CD4-positive, CD25-positive, alpha-beta regulatory T cell (primary cell): ENCODE results near the gene UBE2J1. TPM values are rescaled to one million over a fixed set of nuclear protein-coding genes. Genes with fewer than 3 reads are reported as not detected.

Experiments
- ATAC-seq, 2 donors: fragments of 150-1000 bp; cut with Tn5 transposase; one replicate each; pipeline ENCODE4 v1.10.0; 2021; ENCODE audit warnings: low read depth in 2 of 2, moderate number of reproducible peaks in 2 of 2, moderate library complexity in 1 of 2
- DNase-seq, 3 donors: peaks; one replicate each; pipeline versions ENCODE4 v3.0.0 to v3.0.0-alpha.2; 2012 to 2022; ENCODE audit warnings: mixed read lengths in 1 of 3
- H3K27ac ChIP-seq: one replicate; pipeline ENCODE4 v1.7.0; 2013; ENCODE audit warnings: mild to moderate bottlenecking, low read length; ENCODE audit not compliant: insufficient read depth, poor library complexity, severe bottlenecking
- H3K27me3 ChIP-seq: one replicate; pipeline ENCODE4 v1.7.0; 2013; ENCODE audit warnings: low read length; ENCODE audit not compliant: control insufficient read depth, insufficient read depth
- H3K36me3 ChIP-seq: one replicate; pipeline ENCODE4 v1.7.0; 2013; ENCODE audit warnings: mild to moderate bottlenecking, low read length, moderate library complexity; ENCODE audit not compliant: control insufficient read depth, insufficient read depth
- H3K4me1 ChIP-seq: 2 replicates; pipeline ENCODE4 v1.7.0; 2013; ENCODE audit warnings: mild to moderate bottlenecking, low read length; ENCODE audit not compliant: insufficient read depth, control insufficient read depth, poor library complexity, severe bottlenecking
- H3K4me3 ChIP-seq: one replicate; pipeline ENCODE4 v1.7.0; 2013; ENCODE audit warnings: low read depth, mild to moderate bottlenecking, low read length, moderate library complexity
- H3K9me3 ChIP-seq, 2 experiments: 1 replicate in 1 of 2; 2 replicates in 1 of 2; pipeline ENCODE4 v1.7.0; 2013; ENCODE audit warnings: low read length in 2 of 2, mild to moderate bottlenecking in 1 of 2, moderate library complexity in 1 of 2; ENCODE audit not compliant: control insufficient read depth in 2 of 2
- H3K27ac Mint-ChIP-seq, 3 donors: one replicate each; pipeline ENCODE4 v1.8.0; 2020 to 2022; ENCODE audit warnings: mild to moderate bottlenecking in 3 of 3, mixed read lengths in 3 of 3, moderate library complexity in 2 of 3
- H3K27me3 Mint-ChIP-seq: one replicate; pipeline ENCODE4 v1.8.0; 2022; ENCODE audit warnings: mild to moderate bottlenecking, mixed read lengths
- H3K36me3 Mint-ChIP-seq: one replicate; pipeline ENCODE4 v1.8.0; 2020; ENCODE audit warnings: mixed read lengths
- H3K4me1 Mint-ChIP-seq, 4 donors: one replicate each; pipeline ENCODE4 v1.8.0; 2020 to 2022; ENCODE audit warnings: mixed read lengths in 4 of 4, mild to moderate bottlenecking in 1 of 4
- H3K4me3 Mint-ChIP-seq, 4 donors: one replicate each; pipeline ENCODE4 v1.8.0; 2020 to 2022; ENCODE audit warnings: mild to moderate bottlenecking in 4 of 4, mixed read lengths in 4 of 4, moderate library complexity in 3 of 4
- H3K9me3 Mint-ChIP-seq, 7 donors: one replicate each; pipeline ENCODE4 v1.8.0; 2020 to 2022; ENCODE audit warnings: mixed read lengths in 7 of 7, mild to moderate bottlenecking in 3 of 7, moderate library complexity in 2 of 7
- polyA plus RNA-seq, 4 donors: library from polyadenylated mRNA; unstranded; fragments of 300-500 nt; fragmentation: Illumina TruSeq; gene quantifications; one replicate each; pipeline ENCODE4 v1.2.3, GENCODE V29; 2021
- total RNA-seq: library from RNA; stranded (reverse); gene quantifications from one replicate; pipeline ENCODE4 v1.2.3, GENCODE V29; 2022

UBE2J1 gene
- total and polyA plus RNA-seq, 5 donors from 2014 or later = 30.0 to 50.6 (median 34.1) TPM

DNA sequence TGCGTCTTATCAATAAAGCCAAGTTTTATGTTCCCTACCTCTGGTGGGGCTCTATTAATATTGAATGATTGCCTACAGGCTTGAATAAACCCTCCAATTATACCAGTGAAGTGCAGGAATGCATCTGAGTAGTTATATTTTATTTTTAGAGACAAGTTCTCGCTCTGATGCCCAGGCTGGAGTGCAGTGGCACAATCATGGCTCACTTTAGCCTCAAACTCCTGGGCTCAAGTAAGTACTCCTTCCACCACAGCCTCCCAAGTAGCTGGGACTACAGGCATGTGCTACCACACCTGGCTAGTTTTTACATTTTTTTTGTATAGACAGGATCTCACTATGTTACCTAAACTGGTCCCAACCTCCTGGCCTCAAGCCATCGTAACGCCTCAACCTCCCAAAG lies 26.1 kb upstream of the UBE2J1 start:
- Histone ChIP-seq H3K36me3 (no peaks in the 10 kb centered on the region), H3K4me1 (peaks cover 5% of the 10 kb centered on the region), H3K27me3 (peaks cover 5% of the 10 kb centered on the region), H3K9me3 (no peaks in the 10 kb centered on the region), H3K4me3 (no peak overlapping the region), H3K27ac (no peak overlapping the region)
- H3K27me3 Mint-ChIP-seq = peaks cover 15% of the 10 kb centered on the region
- peaks cover 0 to 14% (median 7%) of the 10 kb centered on the region in 4 donors for H3K4me1 Mint-ChIP-seq
- DNase-seq (no peak), ATAC-seq (no peak)
- H3K27ac Mint-ChIP-seq = no peak overlapping the region
- no peaks in the 10 kb centered on the region for H3K9me3 Mint-ChIP-seq
- H3K36me3 Mint-ChIP-seq = no peaks in the 10 kb centered on the region
- H3K4me3 Mint-ChIP-seq = no peak overlapping the region

DNA sequence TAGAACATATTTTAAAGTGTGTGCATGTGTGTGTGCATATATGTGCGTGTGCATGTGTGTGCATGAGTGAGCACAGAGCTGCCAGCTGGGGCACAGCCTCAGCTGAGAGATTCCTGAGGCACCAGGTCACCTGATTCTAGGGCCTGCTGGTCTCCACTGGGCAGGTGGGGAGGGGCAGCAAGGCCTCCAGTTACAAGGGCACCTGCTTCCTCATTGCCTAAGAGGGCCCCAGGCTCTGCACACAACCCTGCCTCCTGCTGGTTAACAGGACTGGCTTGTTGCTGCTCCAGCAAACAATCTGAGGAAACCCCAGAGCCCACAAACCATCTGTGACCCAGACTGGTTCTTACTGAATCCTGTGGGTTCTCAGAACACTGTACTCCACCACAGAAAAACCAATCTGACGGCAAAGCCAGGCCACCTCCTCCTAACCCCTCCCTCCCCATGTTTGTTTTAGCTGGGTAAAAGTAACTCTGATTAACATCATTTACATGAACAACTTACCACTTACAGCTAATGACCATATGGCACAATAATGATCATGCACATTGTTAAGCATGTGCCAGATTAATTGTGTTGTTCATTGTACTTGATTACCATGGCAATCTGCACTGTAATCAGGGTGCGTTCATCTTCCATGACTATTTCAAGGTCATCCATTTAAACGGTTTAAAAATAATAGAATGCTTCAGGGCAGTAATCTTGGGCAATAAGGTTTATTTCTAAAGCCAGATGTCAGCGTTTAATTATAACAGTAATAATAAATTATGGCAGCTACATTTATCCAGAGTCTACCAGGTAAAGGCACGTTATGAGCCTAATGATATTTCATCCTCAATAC lies 23.1 kb upstream of the UBE2J1 start:
- Histone ChIP-seq H3K9me3 (no peaks in the 10 kb centered on the region), H3K4me3 (no peak overlapping the region), H3K36me3 (no peaks in the 10 kb centered on the region), H3K27ac (no peak overlapping the region), H3K4me1 (peaks cover 14% of the 10 kb centered on the region), H3K27me3 (no peaks in the 10 kb centered on the region)
- Mint-ChIP-seq H3K27me3 (peaks cover 5% of the 10 kb centered on the region), H3K4me3 (peak overlapping the region in 1 of 4 donors; percentile 32), H3K36me3 (no peaks in the 10 kb centered on the region), H3K4me1 (peaks cover 7 to 29% (median 15%) of the 10 kb centered on the region in 4 donors), H3K27ac (peak overlapping the region in 2 of 3 donors; percentile 53 to 90), H3K9me3 (no peaks in the 10 kb centered on the region)
- peak; percentile 84 to 85 for ATAC-seq
- DNase-seq = peak; percentile 44 to 89 (median 79)

DNA sequence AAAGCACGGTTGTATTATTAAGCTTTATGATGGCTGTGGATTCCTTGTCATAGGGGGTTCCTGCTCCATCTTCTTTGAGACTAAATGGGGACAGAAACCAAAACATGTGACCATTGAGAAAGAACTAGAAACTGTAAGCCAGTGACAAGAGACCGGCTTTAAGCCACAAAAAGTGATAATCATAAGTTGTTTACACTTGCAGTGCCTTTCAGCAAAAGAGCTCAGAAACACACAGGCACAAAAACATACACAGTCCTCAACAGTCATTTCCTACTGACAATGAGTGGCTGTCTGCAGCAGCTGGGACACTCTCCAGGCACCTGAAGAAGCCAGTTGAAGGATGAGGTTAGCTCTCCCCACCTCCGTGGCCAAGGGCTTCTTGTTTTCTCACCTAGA lies 20.0 kb upstream of the UBE2J1 start:
- H3K4me1 Mint-ChIP-seq = peaks cover 7 to 33% (median 16%) of the 10 kb centered on the region in 4 donors
- H3K27me3 Mint-ChIP-seq = no peaks in the 10 kb centered on the region
- Histone ChIP-seq H3K9me3 (no peaks in the 10 kb centered on the region), H3K27ac (peak overlapping the region; percentile 52), H3K4me1 (peaks cover 14% of the 10 kb centered on the region), H3K36me3 (no peaks in the 10 kb centered on the region), H3K27me3 (no peaks in the 10 kb centered on the region), H3K4me3 (peak overlapping the region; percentile 52)
- DNase-seq (peak in 2 of 3 donors; percentile 17 to 67), ATAC-seq (peak; percentile 15 to 17)
- peak overlapping the region in 2 of 4 donors; percentile 3 to 41 for H3K4me3 Mint-ChIP-seq
- H3K27ac Mint-ChIP-seq = peak overlapping the region; percentile 15 to 83 (median 24)
- H3K36me3 Mint-ChIP-seq = no peaks in the 10 kb centered on the region
- no peaks in the 10 kb centered on the region for H3K9me3 Mint-ChIP-seq

DNA sequence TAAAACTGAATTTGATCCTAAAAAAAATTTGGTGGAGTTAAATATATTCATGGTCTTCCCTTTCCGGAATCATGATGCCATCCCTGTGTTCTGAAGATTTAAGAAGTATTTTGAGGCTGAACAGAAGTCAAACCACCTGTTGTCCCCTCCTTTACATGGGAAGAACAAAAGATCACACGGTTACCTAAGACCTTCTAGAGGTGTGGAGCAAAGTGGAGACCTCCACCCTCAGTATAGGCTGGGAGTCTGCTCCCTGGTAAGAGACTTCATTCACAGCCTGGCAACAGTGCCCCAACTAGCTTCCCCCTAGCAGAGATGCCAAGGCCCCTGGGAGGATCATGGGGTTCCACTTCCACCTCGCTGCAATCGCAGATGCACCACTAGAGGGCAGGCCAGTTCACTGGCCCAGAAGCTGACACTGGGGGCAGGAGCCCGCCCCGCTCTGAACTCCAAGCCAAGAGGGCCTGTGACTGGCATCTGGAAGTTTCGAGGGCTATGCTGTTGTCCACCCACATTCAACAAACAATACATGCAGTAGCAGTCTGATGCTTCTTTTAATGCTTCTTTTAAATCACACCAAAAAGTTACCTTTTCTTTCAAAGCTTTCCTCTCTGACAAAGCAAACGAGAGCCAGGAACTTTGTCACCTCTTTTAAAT lies 19.5 kb upstream of the UBE2J1 start:
- no peaks in the 10 kb centered on the region for H3K27me3 Mint-ChIP-seq
- peak overlapping the region in 2 of 3 donors; percentile 24 to 83 for H3K27ac Mint-ChIP-seq
- no peaks in the 10 kb centered on the region for H3K9me3 ChIP-seq
- peak; percentile 64 to 82 (median 75) for DNase-seq
- peaks cover 7 to 33% (median 16%) of the 10 kb centered on the region in 4 donors for H3K4me1 Mint-ChIP-seq
- no peaks in the 10 kb centered on the region for H3K9me3 Mint-ChIP-seq
- H3K4me3 ChIP-seq = peak overlapping the region; percentile 52
- ATAC-seq = peak; percentile 73 to 75
- H3K4me3 Mint-ChIP-seq = peak overlapping the region in 3 of 4 donors; percentile 3 to 41 (median 39)
- no peaks in the 10 kb centered on the region for H3K36me3 ChIP-seq
- no peaks in the 10 kb centered on the region for H3K27me3 ChIP-seq
- peak overlapping the region; percentile 52 for H3K27ac ChIP-seq
- no peaks in the 10 kb centered on the region for H3K36me3 Mint-ChIP-seq
- peaks cover 14% of the 10 kb centered on the region for H3K4me1 ChIP-seq

GRCh38 chr6:89368999-89369398 lies 16.5 kb upstream of the UBE2J1 start:
- H3K4me3 Mint-ChIP-seq = no peak overlapping the region
- no peaks in the 10 kb centered on the region for H3K27me3 Mint-ChIP-seq
- peaks cover 7 to 34% (median 18%) of the 10 kb centered on the region in 4 donors for H3K4me1 Mint-ChIP-seq
- no peaks in the 10 kb centered on the region for H3K36me3 Mint-ChIP-seq
- Histone ChIP-seq H3K27ac (no peak overlapping the region), H3K4me1 (peaks cover 9% of the 10 kb centered on the region), H3K9me3 (no peaks in the 10 kb centered on the region), H3K27me3 (no peaks in the 10 kb centered on the region), H3K36me3 (no peaks in the 10 kb centered on the region), H3K4me3 (no peak overlapping the region)
- H3K9me3 Mint-ChIP-seq = no peaks in the 10 kb centered on the region
- DNase-seq = no peak
- ATAC-seq = no peak
- no peak overlapping the region for H3K27ac Mint-ChIP-seq

DNA sequence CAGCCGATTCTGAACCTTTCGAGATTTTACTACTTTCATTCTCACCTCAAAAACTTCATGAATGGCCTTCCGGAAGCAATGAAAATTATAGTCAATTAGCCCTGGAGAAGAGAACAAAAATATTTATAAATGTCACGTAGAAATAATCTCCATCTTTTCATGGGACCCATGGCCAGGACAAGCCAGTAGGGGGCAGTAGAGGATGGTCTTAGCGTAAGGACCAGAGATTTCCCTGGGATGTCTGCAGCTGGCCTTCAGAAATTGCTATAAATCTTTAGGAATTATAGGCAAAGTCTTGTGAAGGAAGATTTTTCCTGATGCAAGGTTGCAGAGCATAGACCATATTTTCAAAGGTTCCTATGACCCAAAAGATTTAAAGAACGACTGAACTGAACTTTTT lies 15.6 kb upstream of the UBE2J1 start:
- no peaks in the 10 kb centered on the region for H3K36me3 ChIP-seq
- H3K4me1 ChIP-seq = peaks cover 9% of the 10 kb centered on the region
- peaks cover 7 to 36% (median 19%) of the 10 kb centered on the region in 4 donors for H3K4me1 Mint-ChIP-seq
- peak; percentile 30 to 62 (median 37) for DNase-seq
- H3K27me3 Mint-ChIP-seq = no peaks in the 10 kb centered on the region
- no peak overlapping the region for H3K4me3 Mint-ChIP-seq
- no peak overlapping the region for H3K27ac ChIP-seq
- no peaks in the 10 kb centered on the region for H3K9me3 ChIP-seq
- no peak for ATAC-seq
- H3K36me3 Mint-ChIP-seq = no peaks in the 10 kb centered on the region
- H3K27ac Mint-ChIP-seq = no peak overlapping the region
- no peak overlapping the region for H3K4me3 ChIP-seq
- H3K27me3 ChIP-seq = no peaks in the 10 kb centered on the region
- no peaks in the 10 kb centered on the region for H3K9me3 Mint-ChIP-seq

- H3K4me1 ChIP-seq = no peaks in the 10 kb centered on the region
- H3K9me3 ChIP-seq = no peaks in the 10 kb centered on the region
- Mint-ChIP-seq H3K4me1 (peaks cover 7 to 36% (median 25%) of the 10 kb centered on the region in 4 donors), H3K27me3 (no peaks in the 10 kb centered on the region), H3K4me3 (no peak overlapping the region), H3K9me3 (no peaks in the 10 kb centered on the region), H3K27ac (no peak overlapping the region), H3K36me3 (no peaks in the 10 kb centered on the region)
- no peaks in the 10 kb centered on the region for H3K36me3 ChIP-seq
- H3K4me3 ChIP-seq = no peak overlapping the region
- DNase-seq = no peak
- no peak overlapping the region for H3K27ac ChIP-seq
- ATAC-seq = no peak
- H3K27me3 ChIP-seq = no peaks in the 10 kb centered on the region
Observed at GRCh38 chr6:89364586-89364985, 12.1 kb upstream of the UBE2J1 start.
